Activated naive CD8-positive, alpha-beta T cell treated with anti-CD3 and anti-CD28 coated beads, Interleukin-2, amount 50 U/mL, for 24 hours (primary cell): ENCODE data around the gene ZNF366.
"Not testable (repeated sequence)": the region's sequence is repeated elsewhere in the genome, so short reads cannot be mapped to it uniquely, and the experiment has no call there.

Experiments
- ATAC-seq: fragments of 150-1000 bp; cut with Tn5 transposase; one replicate; pipeline ENCODE4 v1.10.0; 2021
- DNase-seq: peaks from one replicate; pipeline ENCODE4 v3.0.0; 2021
- H3K27ac Mint-ChIP-seq: one replicate; pipeline ENCODE4 v1.8.0; 2021; ENCODE audit warnings: mild to moderate bottlenecking, mixed read lengths
- H3K27me3 Mint-ChIP-seq: one replicate; pipeline ENCODE4 v1.8.0; 2021; ENCODE audit warnings: mixed read lengths
- H3K36me3 Mint-ChIP-seq: one replicate; pipeline ENCODE4 v1.8.0; 2021; ENCODE audit warnings: low read depth, mixed read lengths
- H3K4me1 Mint-ChIP-seq: one replicate; pipeline ENCODE4 v1.8.0; 2021; ENCODE audit warnings: mixed read lengths
- H3K4me3 Mint-ChIP-seq: one replicate; pipeline ENCODE4 v1.8.0; 2021; ENCODE audit warnings: mild to moderate bottlenecking, moderate library complexity, mixed read lengths
- H3K9me3 Mint-ChIP-seq: one replicate; pipeline ENCODE4 v1.8.0; 2021; ENCODE audit warnings: mixed read lengths

Gene ZNF366

GRCh38 chr5:72412283-72413055 lies 94.7 kb downstream of the ZNF366 start:
- H3K36me3 Mint-ChIP-seq, result no peaks in the 10 kb centered on the region
- H3K4me1 Mint-ChIP-seq, result no peaks in the 10 kb centered on the region
- H3K9me3 Mint-ChIP-seq, result no peaks in the 10 kb centered on the region
- DNase-seq, result no peak
- no peak overlapping the region for H3K27ac Mint-ChIP-seq
- H3K4me3 Mint-ChIP-seq, result no peak overlapping the region
- H3K27me3 Mint-ChIP-seq, result peaks cover 4% of the 10 kb centered on the region
- no peak for ATAC-seq

DNA sequence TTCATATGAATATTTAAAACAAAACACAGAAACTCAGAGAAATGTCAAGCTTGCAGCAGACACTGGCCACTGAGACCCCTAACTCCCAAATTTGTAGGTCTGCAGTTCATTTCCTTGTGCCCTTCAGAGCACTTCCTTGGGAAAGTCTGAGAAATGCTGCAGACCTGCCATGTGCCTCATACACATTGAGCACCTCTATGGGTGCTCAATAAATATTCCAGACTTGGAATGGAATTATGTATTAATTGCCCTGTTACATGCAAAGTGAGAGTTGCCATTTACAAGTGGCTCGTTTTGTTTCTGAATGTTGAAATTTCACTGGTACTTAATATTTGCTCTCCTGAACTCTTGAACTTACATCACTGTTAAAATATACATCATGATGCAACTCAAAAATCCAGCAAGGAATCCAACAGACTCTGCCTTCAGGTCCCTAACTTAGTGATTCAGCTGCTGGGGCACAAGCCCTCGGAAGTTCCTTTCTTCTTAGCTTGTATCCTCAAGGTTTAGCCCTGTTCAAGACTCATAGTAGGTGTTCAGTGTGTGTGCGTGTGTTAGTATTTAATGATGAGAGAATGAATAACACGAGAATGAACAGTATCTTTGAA lies 96.4 kb downstream of the ZNF366 start:
- Mint-ChIP-seq H3K27ac (no peak overlapping the region), H3K27me3 (peaks cover 4% of the 10 kb centered on the region), H3K4me3 (no peak overlapping the region), H3K36me3 (no peaks in the 10 kb centered on the region), H3K9me3 (no peaks in the 10 kb centered on the region), H3K4me1 (no peaks in the 10 kb centered on the region)
- ATAC-seq (no peak), DNase-seq (no peak)

DNA sequence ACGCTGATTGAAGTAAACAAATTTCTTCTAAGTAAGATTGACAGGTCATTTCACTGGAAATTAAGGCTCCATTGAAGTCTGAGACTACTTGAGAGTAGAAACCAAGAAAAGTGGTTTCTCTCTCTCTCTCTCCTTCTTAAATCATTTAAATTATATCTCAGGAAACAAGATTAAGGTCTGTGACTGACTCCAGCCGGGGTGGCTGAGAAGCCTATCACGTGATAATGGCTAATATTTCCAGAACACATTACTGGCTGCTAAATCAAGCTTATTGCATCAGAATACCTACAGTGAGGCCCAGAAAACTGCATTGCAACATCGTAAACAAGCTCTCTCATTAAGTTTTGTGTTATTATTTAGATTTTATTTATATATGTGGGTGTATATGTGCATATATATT lies 98.6 kb downstream of the ZNF366 start:
- peaks cover 8% of the 10 kb centered on the region for H3K9me3 Mint-ChIP-seq
- ATAC-seq (no peak), DNase-seq (no peak)
- peaks cover 4% of the 10 kb centered on the region for H3K27me3 Mint-ChIP-seq
- no peak overlapping the region for H3K4me3 Mint-ChIP-seq
- H3K36me3 Mint-ChIP-seq, result no peaks in the 10 kb centered on the region
- no peak overlapping the region for H3K27ac Mint-ChIP-seq
- no peaks in the 10 kb centered on the region for H3K4me1 Mint-ChIP-seq

DNA sequence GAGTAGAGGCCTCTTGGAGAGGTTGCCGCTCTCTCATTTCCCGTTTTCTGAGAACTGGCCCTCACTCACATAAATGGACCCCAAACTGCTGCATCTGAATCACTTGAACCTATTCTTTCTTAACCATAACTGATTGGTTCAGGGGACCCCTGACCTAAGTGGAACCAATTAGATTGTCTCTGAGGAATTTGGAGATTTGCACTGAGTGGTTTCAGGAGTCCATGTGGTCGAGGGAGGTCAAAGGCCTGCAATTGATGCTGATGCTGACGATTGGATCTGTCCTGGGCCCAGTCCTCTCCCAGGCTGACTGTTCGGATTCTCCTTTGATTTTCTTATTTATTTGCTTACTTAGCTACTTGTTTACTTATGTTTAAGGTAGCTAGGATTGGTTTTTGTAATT lies 99.1 kb downstream of the ZNF366 start:
- DNase-seq (no peak), ATAC-seq (no peak)
- Mint-ChIP-seq H3K27ac (no peak overlapping the region), H3K27me3 (peaks cover 4% of the 10 kb centered on the region), H3K9me3 (peaks cover 8% of the 10 kb centered on the region), H3K4me3 (no peak overlapping the region), H3K36me3 (no peaks in the 10 kb centered on the region), H3K4me1 (no peaks in the 10 kb centered on the region)

GRCh38 chr5:72407541-72407940 lies 99.7 kb downstream of the ZNF366 start:
- no peaks in the 10 kb centered on the region for H3K4me1 Mint-ChIP-seq
- H3K27ac Mint-ChIP-seq, result no peak overlapping the region
- H3K4me3 Mint-ChIP-seq, result no peak overlapping the region
- peaks cover 4% of the 10 kb centered on the region for H3K27me3 Mint-ChIP-seq
- H3K36me3 Mint-ChIP-seq, result no peaks in the 10 kb centered on the region
- DNase-seq (no peak), ATAC-seq (no peak)
- peaks cover 8% of the 10 kb centered on the region for H3K9me3 Mint-ChIP-seq

- ATAC-seq (no peak), DNase-seq (no peak)
- Mint-ChIP-seq H3K27ac (no peak overlapping the region), H3K4me3 (no peak overlapping the region), H3K36me3 (peaks cover under 1% of the 10 kb centered on the region), H3K27me3 (peaks cover 4% of the 10 kb centered on the region), H3K9me3 (peaks cover 11% of the 10 kb centered on the region), H3K4me1 (no peaks in the 10 kb centered on the region)
Observed at GRCh38 chr5:72407078-72407477, 100.1 kb downstream of the ZNF366 start.

DNA sequence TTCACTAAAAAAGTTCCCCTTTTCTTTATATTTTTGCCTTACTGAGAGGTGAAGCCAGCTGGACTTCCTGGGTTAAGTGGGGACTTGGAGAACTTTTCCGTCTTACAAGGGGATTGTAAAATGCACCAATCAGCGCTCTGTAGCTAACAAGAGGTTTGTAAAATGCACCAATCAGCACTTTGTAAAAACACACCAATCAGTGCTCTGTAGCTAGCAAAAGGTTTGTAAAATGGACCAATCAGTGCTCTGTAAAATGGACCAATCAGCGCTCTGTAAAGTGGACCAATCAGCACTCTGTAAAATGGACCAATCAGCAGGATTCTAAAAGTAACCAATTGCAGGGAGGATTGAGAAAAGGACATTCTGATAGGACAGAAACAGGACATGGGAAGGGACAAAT lies 102.4 kb downstream of the ZNF366 start:
- not testable (repeated sequence) for H3K36me3 Mint-ChIP-seq, H3K27ac Mint-ChIP-seq, DNase-seq, H3K4me3 Mint-ChIP-seq, H3K4me1 Mint-ChIP-seq, ATAC-seq, H3K27me3 Mint-ChIP-seq
- peaks cover 29% of the 10 kb centered on the region for H3K9me3 Mint-ChIP-seq

- Mint-ChIP-seq H3K4me1 (no peaks in the 10 kb centered on the region), H3K4me3 (no peak overlapping the region), H3K27ac (no peak overlapping the region), H3K27me3 (peaks cover 7% of the 10 kb centered on the region), H3K36me3 (peaks cover 5% of the 10 kb centered on the region), H3K9me3 (peaks cover 29% of the 10 kb centered on the region)
- ATAC-seq, result no peak
- DNase-seq, result no peak
Observed at GRCh38 chr5:72402959-72403628, 104.1 kb downstream of the ZNF366 start.

- H3K9me3 Mint-ChIP-seq, result peaks cover 29% of the 10 kb centered on the region
- no peak overlapping the region for H3K4me3 Mint-ChIP-seq
- H3K27me3 Mint-ChIP-seq, result peaks cover 8% of the 10 kb centered on the region
- H3K36me3 Mint-ChIP-seq, result peaks cover 5% of the 10 kb centered on the region
- DNase-seq (no peak), ATAC-seq (no peak)
- no peak overlapping the region for H3K27ac Mint-ChIP-seq
- H3K4me1 Mint-ChIP-seq, result no peaks in the 10 kb centered on the region
Observed at GRCh38 chr5:72402381-72402890, 104.8 kb downstream of the ZNF366 start.

- H3K4me1 Mint-ChIP-seq, result no peaks in the 10 kb centered on the region
- H3K4me3 Mint-ChIP-seq, result no peak overlapping the region
- no peak for DNase-seq
- peaks cover 5% of the 10 kb centered on the region for H3K36me3 Mint-ChIP-seq
- H3K27me3 Mint-ChIP-seq, result peaks cover 12% of the 10 kb centered on the region
- H3K27ac Mint-ChIP-seq, result no peak overlapping the region
- no peak for ATAC-seq
- peaks cover 29% of the 10 kb centered on the region for H3K9me3 Mint-ChIP-seq
Observed at GRCh38 chr5:72400950-72401349, 106.3 kb downstream of the ZNF366 start.

GRCh38 chr5:72397836-72398235 lies 109.4 kb downstream of the ZNF366 start:
- ATAC-seq, result no peak
- H3K9me3 Mint-ChIP-seq, result peaks cover 21% of the 10 kb centered on the region
- H3K36me3 Mint-ChIP-seq, result peaks cover 5% of the 10 kb centered on the region
- no peak for DNase-seq
- no peaks in the 10 kb centered on the region for H3K4me1 Mint-ChIP-seq
- H3K4me3 Mint-ChIP-seq, result no peak overlapping the region
- no peak overlapping the region for H3K27ac Mint-ChIP-seq
- H3K27me3 Mint-ChIP-seq, result peaks cover 14% of the 10 kb centered on the region

DNA sequence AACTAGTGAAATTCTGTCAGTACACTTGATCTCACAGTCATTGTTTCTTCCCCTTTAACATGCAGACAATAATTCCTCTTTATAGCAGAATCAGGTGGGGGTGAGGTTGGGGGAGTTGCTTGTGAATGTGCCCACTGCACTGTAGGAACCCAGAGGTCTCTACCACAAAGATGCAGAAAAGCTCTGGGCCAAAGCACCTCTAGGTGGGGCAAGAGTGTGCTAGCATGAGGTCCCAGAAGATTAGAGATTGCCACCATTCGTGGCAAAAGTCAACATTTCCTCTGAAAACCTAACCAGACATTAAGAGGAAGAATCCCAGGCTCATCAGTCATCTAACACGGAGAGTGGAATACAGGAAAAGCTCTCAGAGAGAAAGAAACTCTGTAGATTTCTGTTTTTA lies 112.5 kb downstream of the ZNF366 start:
- Mint-ChIP-seq H3K27me3 (peaks cover 12% of the 10 kb centered on the region), H3K4me1 (no peaks in the 10 kb centered on the region), H3K4me3 (no peak overlapping the region), H3K9me3 (no peaks in the 10 kb centered on the region), H3K36me3 (no peaks in the 10 kb centered on the region), H3K27ac (no peak overlapping the region)
- DNase-seq, result no peak
- no peak for ATAC-seq

DNA sequence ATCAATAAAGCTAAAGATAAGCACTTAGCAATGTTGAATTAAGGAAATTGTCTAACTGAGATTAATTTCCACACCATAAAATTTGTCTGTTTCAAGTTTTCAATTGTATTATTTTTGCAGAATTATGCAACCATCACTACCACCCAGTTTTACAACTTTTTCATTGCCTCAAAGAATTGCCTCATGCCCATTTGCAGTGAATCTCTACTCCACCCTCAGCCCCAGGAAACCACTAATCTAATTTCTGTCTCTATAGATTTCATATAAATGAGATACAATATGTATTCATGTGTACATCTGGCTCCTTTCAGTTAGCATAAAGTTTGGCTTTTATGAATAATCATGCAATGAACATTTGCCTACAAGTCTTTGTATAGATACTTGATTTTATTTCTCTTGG lies 114.2 kb downstream of the ZNF366 start:
- Mint-ChIP-seq H3K4me1 (no peaks in the 10 kb centered on the region), H3K36me3 (no peaks in the 10 kb centered on the region), H3K4me3 (no peak overlapping the region), H3K27me3 (peaks cover 9% of the 10 kb centered on the region), H3K27ac (no peak overlapping the region), H3K9me3 (no peaks in the 10 kb centered on the region)
- DNase-seq (no peak), ATAC-seq (no peak)
